Activated T-cell treated with anti-CD3 and anti-CD28 coated beads for 24 hours (primary cell): ENCODE results near the gene TBCK.
"Not testable (repeated sequence)": the region's sequence is repeated elsewhere in the genome, so short reads cannot be mapped to it uniquely, and the experiment has no call there.

Experiments used
- DNase-seq: peaks from one replicate; pipeline ENCODE4 v3.0.0-alpha.2; 2020; ENCODE audit warnings: low read depth

TBCK gene

GRCh38 chr4:106315968-106316772 is at the start of gene TBCK, which contains the start of gene AIMP1:
Gene TBCK (minus strand): TSS chr4:106316209. CDS start chr4:106308960, 7,249 bp downstream.
Gene AIMP1 (plus strand): TSS chr4:106316550. CDS start chr4:106325010, 8,460 bp downstream.
- peak; percentile 86 for DNase-seq

GRCh38 chr4:106365613-106366012 is 49.6 kb upstream of the TBCK start:
- no peak for DNase-seq

- DNase-seq, result no peak
Observed at GRCh38 chr4:106364282-106364681, 48.3 kb upstream of the TBCK start.

GRCh38 chr4:106362086-106362825 is 46.2 kb upstream of the TBCK start:
- DNase-seq, result no peak

GRCh38 chr4:106358899-106359298 is 42.9 kb upstream of the TBCK start:
- DNase-seq, result no peak

- DNase-seq, result no peak
Observed at GRCh38 chr4:106355193-106355592, 39.2 kb upstream of the TBCK start.

GRCh38 chr4:106353786-106354185 is 37.8 kb upstream of the TBCK start:
- no peak for DNase-seq

- DNase-seq, result no peak
Observed at GRCh38 chr4:106351016-106351415, 35.0 kb upstream of the TBCK start.

GRCh38 chr4:106347167-106347566 is 31.2 kb upstream of the TBCK start:
- DNase-seq, result no peak

GRCh38 chr4:106344647-106344970 is 28.6 kb upstream of the TBCK start:
- no peak for DNase-seq

- DNase-seq, result no peak
Observed at GRCh38 chr4:106343865-106344646, 28.0 kb upstream of the TBCK start.

- DNase-seq, result no peak
Observed at GRCh38 chr4:106340774-106341173, 24.8 kb upstream of the TBCK start.

GRCh38 chr4:106339431-106339830 is 23.4 kb upstream of the TBCK start:
- DNase-seq, result no peak

GRCh38 chr4:106338671-106339070 is 22.7 kb upstream of the TBCK start:
- DNase-seq, result no peak

- no peak for DNase-seq
Observed at GRCh38 chr4:106337916-106338315, 21.9 kb upstream of the TBCK start.

GRCh38 chr4:106336618-106337017 is 20.6 kb upstream of the TBCK start:
- no peak for DNase-seq

GRCh38 chr4:106334741-106335470 is 18.9 kb upstream of the TBCK start:
- DNase-seq, result no peak

GRCh38 chr4:106333186-106333585 is 17.2 kb upstream of the TBCK start:
- no peak for DNase-seq

GRCh38 chr4:106329041-106329618 is 13.1 kb upstream of the TBCK start:
- DNase-seq, result no peak

- no peak for DNase-seq
Observed at GRCh38 chr4:106325800-106326199, 9.8 kb upstream of the TBCK start.

GRCh38 chr4:106323119-106323518 is 7.1 kb upstream of the TBCK start:
- DNase-seq, result no peak

- DNase-seq, result not testable (repeated sequence)
Observed at GRCh38 chr4:106321814-106322213, 5.8 kb upstream of the TBCK start.
